T-helper 22 cell (primary cell): ENCODE data around the gene UNC13C.
"Not testable (repeated sequence)": the region's sequence is repeated elsewhere in the genome, so short reads cannot be mapped to it uniquely, and the experiment has no call there.

Experiments
- DNase-seq: peaks from one replicate; pipeline ENCODE4 v3.0.0-alpha.2; 2020; ENCODE audit warnings: low read depth

The UNC13C gene

DNA sequence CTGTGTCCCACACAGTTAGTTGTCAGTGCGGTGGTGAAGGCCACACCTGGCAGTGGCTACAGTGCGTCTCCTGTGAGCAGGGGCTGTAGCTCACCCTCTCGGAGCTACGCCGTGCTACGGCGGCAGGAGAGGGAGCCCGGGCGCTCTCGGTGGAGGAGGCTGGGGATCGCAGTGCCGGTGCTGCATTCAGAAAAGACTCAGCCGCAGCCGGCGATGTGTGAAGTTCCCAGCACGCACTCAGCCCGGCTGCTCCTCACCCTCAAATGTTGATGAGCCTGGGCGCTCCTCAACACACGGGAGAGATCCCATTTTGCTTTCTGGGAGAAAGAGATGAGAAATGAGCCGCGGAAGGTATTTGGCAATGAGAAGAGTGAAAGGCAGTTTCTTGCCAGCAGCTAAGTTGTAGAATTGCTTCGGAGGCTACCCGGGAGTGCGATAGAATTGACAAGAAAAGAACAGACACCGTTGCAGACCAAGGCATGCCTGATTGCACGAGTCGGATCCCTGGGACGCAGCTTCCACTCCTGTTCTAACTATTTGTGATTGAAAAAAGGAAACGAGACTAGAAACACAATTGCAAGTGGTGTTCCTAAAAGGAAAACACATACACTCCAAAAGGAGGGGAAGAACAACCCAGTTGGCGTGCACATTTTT lies at the start of gene UNC13C:
Gene UNC13C, plus strand, starts transcription at position 189 of the 654 bp plus-strand sequence. CDS start 34,463 bp downstream, outside the sequence.
- no peak for DNase-seq

DNA sequence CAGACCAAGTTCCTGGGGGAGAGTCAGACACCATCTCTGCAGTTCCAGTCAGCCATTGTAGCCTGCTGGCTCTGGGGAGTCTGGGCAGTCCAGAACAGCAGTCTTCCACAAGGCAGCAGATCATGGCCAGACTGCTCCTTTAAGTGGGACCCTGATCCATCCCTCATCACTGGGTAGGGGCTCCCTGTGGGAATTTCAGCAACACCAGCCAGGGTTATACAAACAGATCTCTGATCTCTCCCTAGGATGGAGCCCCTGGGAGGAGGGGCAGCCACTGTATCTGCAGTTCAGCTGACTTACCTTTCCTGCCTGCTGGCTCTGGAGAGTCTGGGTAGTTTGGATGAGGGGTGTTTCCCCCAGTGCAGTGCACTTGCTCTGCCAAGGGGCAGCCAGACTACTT lies 42.1 kb upstream of the UNC13C start:
- DNase-seq, result no peak

DNA sequence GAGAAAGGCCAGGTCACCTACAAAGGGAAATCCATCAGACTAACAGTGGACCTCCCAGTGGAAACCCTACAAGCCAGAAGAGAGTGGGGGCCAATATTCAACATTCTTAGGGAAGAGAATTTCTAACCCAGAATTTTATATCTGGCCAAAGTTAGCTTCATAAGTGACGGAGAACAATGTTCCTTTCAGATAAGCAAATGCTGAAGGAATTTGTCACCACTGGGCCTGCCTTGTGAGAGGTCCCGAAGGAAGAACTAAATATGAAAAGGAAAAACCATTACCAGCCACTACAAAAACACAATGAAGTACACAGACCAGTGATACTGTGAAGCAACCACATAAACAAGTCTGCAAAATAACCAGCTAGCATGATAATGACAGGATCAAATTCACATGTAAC lies 40.6 kb upstream of the UNC13C start:
- not testable (repeated sequence) for DNase-seq

DNA sequence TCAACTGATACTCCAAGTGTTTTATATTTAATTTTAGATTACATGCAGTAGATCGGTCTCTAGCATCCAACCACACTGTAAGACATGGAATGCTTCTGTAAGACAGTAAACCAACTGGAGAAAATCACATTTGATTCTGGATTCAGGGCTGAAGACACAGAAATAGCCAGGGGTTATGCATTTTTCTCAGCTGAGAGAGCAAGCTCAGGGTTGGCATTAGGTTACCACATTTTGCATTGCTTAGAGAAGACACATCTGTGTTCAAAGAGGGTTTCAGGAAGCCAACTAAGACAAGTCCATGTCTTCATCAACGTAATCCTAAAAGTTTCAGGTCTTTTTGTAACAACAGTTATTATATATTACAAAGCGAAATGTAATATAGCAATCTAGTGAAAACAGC lies 27.7 kb upstream of the UNC13C start:
- DNase-seq, result no peak

DNA sequence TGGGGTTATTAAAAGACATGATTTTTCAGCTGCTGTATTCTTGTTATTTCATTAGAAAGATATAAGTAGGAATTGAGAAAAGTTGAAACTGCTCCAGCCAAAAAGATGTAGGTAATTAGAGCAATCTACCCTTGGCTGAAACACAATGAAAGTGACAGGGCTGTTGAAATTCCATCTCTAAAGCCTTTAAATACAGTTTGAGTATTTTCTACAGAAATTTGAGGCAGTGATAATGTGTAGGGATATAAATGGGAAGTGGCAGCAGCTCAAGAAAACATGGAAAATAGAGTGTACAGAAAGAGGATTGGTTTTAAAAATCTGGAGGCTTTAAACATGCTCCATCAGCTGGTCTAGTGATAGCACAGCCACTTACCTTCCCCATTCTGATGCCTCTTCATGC lies 22.8 kb upstream of the UNC13C start:
- DNase-seq, result no peak

DNA sequence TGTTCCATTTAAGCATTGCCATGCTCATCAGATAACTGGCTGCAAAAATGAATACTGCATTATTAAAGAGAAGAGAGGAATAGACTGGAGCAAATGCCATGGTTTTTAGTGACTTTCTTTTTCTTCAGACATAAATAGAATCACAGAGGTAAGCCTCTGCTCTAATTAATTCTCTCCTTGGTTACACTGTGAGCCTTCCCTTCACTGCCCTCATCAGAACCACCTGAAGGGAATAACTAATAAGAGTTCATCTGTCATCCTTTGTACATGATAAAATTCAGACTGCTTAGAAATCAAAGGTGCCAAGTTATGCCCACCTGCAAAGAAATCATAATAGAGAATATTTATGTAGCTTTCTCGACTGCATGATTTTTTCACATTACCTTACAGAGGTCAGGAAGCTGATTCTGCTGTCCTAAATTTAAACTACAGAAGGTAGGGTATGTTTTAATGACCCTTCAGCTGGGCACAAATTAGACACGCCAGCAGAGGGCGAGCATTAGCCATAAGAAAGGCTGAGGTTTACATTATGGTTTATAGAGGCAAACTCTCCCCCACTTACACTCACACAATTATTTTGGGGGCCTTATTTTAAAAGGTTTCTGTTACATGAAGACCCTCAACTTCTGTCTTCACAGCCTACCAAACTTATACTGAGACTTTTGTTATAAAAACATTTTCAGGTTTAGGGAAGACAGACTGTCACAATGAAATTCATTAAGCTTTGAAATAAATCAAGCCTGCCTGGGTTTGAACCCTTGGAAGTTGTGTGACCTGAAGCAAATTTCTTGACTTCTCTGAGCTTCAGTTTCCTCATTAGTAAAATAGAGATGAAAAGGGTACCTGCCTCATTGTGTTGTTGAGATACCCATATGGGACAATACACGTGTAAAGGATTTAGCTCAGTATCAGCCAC lies 15.3 kb upstream of the UNC13C start:
- no peak for DNase-seq

DNA sequence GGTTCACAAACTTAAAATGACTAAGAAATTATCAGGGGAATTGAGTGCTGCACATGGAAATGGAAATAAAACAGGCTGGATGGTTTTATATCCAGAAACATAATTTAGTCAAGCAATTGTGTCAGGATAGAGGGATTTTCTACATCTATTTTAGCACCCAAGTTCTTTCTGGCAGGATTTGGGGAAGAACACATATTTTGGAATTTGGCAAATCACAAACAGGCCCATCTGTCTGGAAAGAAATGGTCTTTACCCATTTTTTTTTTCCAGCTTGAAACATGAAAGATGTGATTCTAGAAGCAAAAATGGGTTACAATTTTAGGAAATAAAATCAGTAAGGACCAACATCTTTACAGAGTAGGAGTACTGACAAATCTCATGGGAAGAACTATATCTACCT lies 14.4 kb upstream of the UNC13C start:
- DNase-seq, result no peak

DNA sequence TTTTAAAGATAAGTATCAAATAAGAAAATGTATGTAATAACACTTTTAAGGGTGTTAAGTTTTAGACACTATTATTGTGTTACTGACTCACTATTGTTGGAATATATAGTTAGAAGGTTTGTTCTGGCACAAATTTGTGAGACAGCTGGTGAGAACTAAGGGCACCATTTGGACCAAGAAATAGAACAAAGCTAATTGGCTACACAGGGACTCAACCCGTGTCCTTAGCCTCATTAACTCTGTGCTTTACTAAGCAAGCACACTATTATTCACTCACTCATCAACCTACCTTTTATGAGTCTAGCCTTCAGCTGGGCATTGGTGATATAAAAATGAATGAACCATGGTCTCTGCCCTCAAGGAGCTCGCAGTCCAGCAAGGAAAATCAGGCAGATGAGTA lies 4.1 kb upstream of the UNC13C start:
- DNase-seq, result no peak

DNA sequence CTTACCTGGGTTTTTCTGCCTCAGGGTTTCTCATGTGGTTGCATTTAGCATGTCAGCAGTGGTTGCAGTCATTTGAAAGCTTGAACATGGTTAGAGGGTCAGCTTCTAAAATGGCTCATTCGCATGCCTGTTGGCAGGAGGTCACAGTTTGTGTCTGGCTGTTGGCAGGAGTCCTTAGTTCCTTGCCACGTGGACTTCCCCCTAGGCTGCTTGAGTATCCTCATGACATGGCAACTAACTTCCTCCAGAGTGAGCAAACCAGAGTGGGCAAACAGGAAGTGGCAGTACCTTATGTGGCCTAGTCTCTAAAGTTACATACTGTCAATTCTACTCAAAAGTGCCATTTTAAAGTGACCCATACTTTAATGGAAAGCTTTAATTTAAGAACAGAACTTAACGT lies 3.4 kb upstream of the UNC13C start:
- DNase-seq, result no peak

DNA sequence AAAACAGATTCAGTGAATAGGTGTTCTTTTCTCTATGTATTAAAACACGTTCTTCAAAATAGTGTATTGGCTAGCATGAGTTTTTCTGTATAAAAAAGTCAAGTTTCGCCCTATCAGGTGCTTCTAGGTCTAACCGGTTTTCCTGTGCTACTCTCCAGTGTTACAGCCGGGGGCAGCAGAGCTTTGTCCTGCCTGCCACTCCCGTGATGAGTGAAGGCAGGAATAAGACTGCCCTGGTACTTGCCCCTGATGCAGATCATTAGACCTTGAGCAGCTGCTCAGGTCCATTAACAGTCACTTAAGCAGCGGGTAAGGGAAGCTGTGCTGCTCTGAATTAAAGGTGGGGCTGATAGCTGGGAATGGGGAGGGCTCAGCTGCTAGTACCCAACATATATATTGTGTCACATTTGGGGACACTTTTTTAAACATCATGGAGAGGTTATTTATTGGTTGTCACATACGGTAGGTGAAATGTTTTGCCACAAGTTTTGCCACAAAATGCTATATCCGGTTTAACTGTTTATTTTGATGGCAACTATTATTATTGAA lies 1.3 kb upstream of the UNC13C start:
- no peak for DNase-seq

DNA sequence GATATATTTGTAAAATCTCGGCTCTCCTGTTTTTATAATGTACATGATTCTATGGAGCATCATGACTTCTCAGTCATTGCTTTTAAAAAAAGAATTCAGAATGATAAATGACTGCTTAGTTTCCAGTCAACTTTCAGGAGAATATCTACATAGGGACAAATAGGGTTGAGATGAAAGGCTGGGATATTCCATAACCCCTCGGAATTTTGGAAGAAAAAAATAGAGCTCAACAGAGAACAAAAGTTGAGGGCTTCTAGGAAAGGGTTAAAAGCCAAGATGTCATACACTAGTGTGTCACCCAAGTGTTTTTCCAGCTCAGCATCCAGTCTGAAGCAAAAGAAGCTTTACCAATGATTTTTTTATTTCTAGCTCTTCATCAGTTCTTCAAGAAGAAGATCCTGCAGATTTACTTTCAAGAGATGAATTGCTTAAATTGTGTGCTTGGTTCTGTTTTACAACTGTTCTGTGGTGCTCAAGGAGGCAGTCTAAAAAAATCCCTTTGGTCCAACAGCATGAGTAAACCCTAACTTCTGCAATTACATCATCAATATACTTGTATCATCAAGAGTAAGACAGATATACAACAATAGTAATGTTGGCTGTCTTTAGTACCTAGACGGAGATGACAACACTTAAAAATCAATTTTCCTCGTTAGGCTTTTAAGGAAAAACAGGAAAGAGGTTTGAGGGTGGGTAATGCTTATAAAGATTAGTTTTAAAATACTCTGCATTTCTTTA lies 979 bp downstream of the UNC13C start:
- DNase-seq, result no peak

DNA sequence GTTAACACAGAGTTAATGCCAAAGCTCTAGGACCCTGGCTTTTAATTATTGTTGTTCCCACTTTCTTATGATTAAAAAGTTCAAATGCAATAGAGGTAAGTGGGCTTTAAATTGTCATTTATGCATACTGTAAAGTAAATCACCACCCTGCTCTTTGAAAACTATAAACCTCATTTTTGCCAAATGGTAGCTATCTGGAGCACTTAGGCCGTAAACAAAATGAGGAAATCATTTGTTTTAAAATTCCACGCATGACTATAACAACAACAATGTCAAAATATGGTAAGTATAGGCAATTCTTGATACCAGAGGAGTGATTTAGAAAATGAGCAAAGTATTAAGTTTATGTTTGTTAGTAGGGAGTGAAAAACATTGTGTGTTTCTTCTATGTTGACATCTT lies 1.8 kb downstream of the UNC13C start:
- DNase-seq, result no peak

DNA sequence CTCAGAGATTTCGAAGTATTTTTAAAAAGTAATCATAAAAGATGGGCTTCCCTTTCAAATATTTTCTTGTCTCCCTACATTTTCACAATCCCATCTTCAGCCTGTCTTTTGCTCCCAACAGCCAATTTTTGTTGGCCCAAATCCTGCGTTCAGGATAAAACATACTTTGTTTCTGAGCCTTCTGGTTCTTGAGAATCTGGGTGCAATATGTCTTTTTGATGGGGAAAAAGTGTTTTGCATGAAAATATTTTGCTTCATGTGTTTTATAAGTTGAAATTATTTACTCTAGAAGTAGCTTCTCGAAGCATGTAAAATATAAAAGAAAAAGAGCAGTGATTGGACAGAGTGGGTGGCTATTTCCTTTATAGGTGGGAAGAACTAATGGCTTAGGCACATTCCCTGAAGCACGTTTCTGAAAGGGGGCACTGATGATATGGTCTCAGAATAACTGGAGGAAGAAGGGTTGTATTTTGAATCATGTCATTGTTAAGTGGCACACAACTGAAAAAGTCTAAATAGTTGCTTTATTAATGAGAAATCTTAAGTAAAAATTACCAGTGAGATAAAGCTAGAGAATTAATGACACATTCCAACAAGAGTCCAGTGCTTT lies 3.9 kb downstream of the UNC13C start:
- no peak for DNase-seq

DNA sequence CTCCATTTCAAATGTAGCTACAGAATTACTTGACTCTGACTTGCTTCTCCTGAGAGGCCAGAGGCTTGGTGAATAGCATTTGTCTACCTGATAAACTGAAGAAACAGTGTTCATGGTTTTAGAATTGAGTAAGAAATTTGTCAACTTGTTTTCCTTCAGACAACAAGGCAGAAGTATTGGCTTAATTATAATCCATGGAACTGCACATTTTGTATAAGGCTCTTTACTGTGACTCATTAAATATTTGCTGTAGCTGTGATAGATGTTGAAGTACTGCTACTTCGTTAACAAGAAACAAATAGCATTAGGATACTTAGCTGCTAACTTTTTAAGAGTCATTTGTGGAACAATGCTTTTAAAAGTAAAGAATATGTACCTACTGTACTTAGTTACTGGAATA lies 4.6 kb downstream of the UNC13C start:
- DNase-seq, result no peak

DNA sequence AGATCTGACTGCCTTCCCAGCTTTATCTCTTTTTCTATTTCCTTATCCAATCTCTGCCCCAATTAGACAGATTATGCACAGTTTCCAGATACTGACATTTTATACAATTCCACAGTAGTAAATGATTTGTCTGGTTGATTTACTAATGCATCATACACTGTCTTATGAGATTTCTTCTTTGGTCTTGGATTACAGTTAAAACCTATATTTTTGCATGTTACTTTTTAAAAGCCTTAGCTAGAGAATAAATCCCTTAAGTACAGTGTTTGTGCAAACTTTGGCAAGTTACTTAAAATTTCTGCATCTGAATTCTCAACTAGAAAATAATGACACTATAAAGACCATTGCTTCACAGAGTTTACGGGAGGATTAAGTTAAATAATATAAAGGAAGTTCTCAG lies 6.0 kb downstream of the UNC13C start:
- no peak for DNase-seq

DNA sequence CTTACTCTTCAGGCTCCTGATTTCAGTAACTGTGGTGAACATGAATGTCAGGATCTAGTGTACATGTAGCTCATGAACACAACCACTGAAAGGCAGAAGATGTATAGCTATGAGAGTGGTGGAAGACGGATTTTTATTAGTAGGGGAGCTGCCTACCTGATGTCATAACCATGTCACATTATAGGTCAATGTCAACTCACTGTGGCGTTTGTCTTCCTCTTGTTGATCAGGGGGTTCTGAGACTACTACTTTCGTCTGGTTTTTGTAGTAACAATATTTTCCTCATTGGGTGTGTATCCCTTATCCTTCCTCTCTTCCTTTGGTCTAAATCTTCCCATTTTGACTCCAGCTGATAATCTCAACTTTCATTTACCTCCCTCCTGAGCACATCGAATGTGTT lies 7.3 kb downstream of the UNC13C start:
- no peak for DNase-seq

DNA sequence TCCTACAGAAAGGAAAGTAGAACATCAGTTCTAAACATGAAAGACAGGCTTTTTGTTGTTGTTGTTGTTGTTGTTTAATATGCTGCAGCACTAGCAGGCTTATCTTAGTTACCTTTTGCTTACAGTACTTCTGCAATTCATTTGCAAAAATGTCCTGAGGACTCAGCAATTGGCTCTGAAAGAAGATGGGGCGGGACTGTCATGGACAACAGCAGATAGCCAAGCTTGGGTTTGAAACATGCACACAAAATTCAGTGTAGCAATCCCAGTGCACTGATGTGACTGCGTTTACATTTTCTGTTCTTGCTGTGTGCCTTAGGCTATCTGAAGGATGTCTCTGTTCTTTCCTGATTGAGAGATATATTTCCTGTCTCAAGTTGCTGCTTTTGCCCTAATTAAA lies 9.2 kb downstream of the UNC13C start:
- no peak for DNase-seq

DNA sequence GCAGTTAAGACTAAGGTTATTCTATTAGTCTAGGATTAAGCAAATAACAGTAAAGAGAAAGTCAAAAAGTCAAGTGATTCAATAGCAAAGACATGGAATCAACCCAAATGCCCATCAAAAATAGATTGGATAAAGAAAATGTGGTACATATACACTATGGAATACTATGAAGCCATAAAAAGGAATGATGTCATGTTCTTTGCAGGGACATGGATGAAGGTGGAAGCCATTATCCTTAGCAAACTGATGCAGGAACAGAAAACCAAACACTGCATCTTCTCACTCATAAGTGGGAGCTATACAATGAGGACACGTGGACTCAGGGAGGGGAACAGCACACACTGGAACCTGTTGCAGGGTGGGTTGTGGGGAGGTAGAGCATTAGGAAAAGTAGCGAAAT lies 29.0 kb downstream of the UNC13C start:
- no peak for DNase-seq

DNA sequence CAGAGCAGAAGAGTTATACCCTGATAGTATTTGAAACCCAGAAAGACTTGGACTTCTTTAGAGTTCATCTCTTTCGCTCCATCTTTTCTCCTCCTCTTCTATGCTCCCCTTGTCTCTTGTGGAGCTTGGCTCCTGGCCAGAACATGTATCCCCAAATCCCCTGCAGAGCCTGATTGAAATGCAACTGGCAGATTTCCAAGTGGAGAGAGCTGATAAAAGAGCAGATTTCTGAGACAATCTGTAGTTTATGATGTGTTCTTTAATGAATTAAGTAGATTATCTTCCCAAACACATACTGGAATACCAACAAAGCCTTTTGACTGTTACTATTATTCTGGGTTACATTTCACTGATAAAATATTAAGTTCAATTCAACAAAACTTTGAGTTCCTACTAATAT lies 33.4 kb downstream of the UNC13C start:
- DNase-seq, result no peak

DNA sequence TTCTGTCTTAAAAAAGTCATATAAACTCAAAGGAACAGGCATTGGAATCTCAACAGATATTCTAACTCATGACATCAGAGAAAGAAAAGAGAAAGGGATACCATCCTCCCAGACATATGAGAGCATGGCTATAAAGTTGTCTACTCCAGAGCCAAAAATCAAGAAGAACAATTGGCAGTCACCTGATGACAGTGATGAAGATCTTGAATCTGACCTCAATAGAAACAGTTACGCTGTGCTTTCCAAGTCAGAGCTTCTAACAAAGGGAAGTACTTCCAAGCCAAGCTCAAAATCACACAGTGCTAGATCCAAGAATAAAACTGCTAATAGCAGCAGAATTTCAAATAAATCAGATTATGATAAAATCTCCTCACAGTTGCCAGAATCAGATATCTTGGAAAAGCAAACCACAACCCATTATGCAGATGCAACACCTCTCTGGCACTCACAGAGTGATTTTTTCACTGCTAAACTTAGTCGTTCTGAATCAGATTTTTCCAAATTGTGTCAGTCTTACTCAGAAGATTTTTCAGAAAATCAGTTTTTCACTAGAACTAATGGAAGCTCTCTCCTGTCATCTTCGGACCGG lies 35.9 kb downstream of the UNC13C start:
- no peak for DNase-seq

DNA sequence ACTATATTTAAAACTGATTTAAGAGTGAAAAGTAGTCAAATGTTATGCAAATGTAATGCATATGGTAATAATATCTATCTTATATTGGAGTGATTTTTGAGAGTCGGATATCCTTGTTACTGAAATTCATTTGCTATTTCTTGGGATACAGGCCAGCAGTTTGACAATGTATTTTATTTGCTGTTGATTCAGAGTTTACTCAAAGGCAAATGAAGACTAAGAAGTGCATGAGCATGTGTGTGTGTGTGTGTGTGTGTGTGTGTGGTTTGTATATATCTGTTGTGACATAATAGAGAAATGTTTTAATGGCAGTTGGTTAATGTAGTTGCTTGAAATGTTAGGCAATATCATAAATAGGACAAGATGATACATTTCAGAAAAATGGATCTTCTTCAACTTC lies 39.0 kb downstream of the UNC13C start:
- DNase-seq, result no peak

DNA sequence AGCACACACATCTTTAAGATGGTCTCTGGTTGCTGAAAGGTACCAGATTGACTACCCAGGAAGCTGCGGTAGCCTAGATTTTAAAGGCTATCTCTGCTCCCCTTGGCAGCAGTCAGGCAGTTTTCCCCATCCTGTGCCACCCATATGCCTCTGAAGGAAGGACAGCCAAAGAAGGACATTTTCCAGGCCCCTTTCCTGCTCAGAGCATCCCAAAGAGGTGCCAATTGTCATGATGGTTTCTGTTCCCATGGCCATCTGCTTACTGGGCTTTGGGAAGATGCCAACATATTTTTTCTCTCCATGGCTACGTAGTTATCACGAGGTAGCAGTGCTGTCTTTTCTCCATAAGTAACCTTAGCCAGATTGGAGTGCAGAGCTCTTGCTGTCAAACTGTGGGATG lies 39.7 kb downstream of the UNC13C start:
- DNase-seq, result no peak
